Measurements from ENCODE around the gene PBOV1.

- TF ChIP-seq EP300 (IDR thresholded peaks at IDR 0.05; ENCODE audit: borderline replicate concordance): no peak
- TF ChIP-seq TEAD4 (IDR thresholded peaks at IDR 0.05): no peak
- TF ChIP-seq USF1 (IDR thresholded peaks at IDR 0.05): no peak
- TF ChIP-seq MAX (IDR thresholded peaks at IDR 0.05): no peak
- TF ChIP-seq TCF12 (IDR thresholded peaks at IDR 0.05; ENCODE audit: low read depth): no peak
- no peak for TF ChIP-seq ZBTB7A (IDR thresholded peaks at IDR 0.05; ENCODE audit: low read depth)
- no peak for TF ChIP-seq NFIC (IDR thresholded peaks at IDR 0.05)
- TF ChIP-seq CREB1 (IDR thresholded peaks at IDR 0.05; ENCODE audit: low read depth): no peak
- TF ChIP-seq RAD21 (IDR thresholded peaks at IDR 0.05; ENCODE audit: low read depth): no peak
- TF ChIP-seq FOXM1 (IDR thresholded peaks at IDR 0.05; ENCODE audit: borderline replicate concordance, low read depth): no peak
- no peak for TF ChIP-seq YY1 (IDR thresholded peaks at IDR 0.05; ENCODE audit: low read depth)
- no peak for TF ChIP-seq EGR1 (IDR thresholded peaks at IDR 0.05)
Observed at GRCh38 chr6:138235693-138236092, 17.4 kb upstream of the PBOV1 start.

All from Ishikawa (cell line).